HCT116 (cell line): ENCODE measurements around the gene SLC35F1. TPM values are rescaled to one million over a fixed set of nuclear protein-coding genes. Genes with fewer than 3 reads are reported as not detected.

ENCODE experiments used
- ATAC-seq: fragments of 200-7000 bp; cut with Tn5 transposase; 2 replicates; pipeline ENCODE4 v1.9.1; 2020; ENCODE audit warnings: mild to moderate bottlenecking, moderate library complexity
- BruUV-seq: library from RNA; stranded (reverse); fragments of 400-500 nt; replicated peaks from 2 replicates; lab custom pipeline; 2021; lab: Mats Ljungman, UMichigan
- CTCF ChIA-PET: fragments of 300-600 bp; sonication (Branson Sonifier 250); formaldehyde crosslinking; loops from one replicate; lab custom pipeline; 2021; ENCODE audit warnings: antibody characterized with exemption; lab: Charles Lee
- POLR2A ChIA-PET: fragments of 300-600, 350-600 bp; sonication (Branson Sonifier 250); formaldehyde crosslinking; loops from one replicate; lab custom pipeline; 2021; ENCODE audit warnings: antibody characterized with exemption; lab: Charles Lee
- RAD21 ChIA-PET, 2 experiments: fragments of 300-600 bp; sonication (Branson Sonifier 250); formaldehyde crosslinking; loops; one replicate each; lab custom pipeline; 2023; ENCODE audit warnings: low total read pairs in 2 of 2; ENCODE audit not compliant: uncharacterized antibody in 2 of 2, unreplicated experiment in 2 of 2, low non-redundant PET in 1 of 2; lab: Charles Lee
- DNase-seq: peaks from one replicate; pipeline ENCODE4 v3.0.0-alpha.2; 2010; ENCODE audit warnings: low read depth, low spot score
- H2AFZ ChIP-seq: fragments of 200-600 bp; shearing (Covaris generic), sonication (generic); 2 replicates; pipeline ENCODE4 v1.6.1; 2017; ENCODE audit warnings: low read depth, mixed run types, mixed read lengths, antibody characterized with exemption, low read length; ENCODE audit not compliant: poor library complexity, severe bottlenecking
- H3K27ac ChIP-seq: 2 replicates; pipeline ENCODE4 v1.5.1; 2012; ENCODE audit warnings: low read depth, low read length
- H3K27me3 ChIP-seq: fragments of 200-600 bp; sonication (generic); 2 replicates; pipeline ENCODE4 v1.6.1; 2016; ENCODE audit warnings: mixed run types, low read length, mixed read lengths; ENCODE audit not compliant: insufficient read depth
- H3K36me3 ChIP-seq, 2 experiments: fragments of 200-500 bp in 1 of 2; fragments of 200-600 bp in 1 of 2; sonication (Bioruptor generic) in 1 of 2; sonication (generic) in 1 of 2; 2 replicates each; pipeline versions ENCODE4 v1.5.1 to v1.6.1; 2014 to 2016; ENCODE audit warnings: low read length in 2 of 2, inconsistent platforms in 1 of 2, mixed read lengths in 1 of 2, mixed run types in 1 of 2; ENCODE audit not compliant: insufficient read depth in 2 of 2, control insufficient read depth in 1 of 2
- H3K4me1 ChIP-seq, 2 experiments: fragments of 200-600 bp in 1 of 2; sonication (generic) in 1 of 2; 2 replicates each; pipeline versions ENCODE4 v1.5.1 to v1.6.1; 2012 to 2017; ENCODE audit warnings: low read length in 2 of 2, inconsistent platforms in 1 of 2, mild to moderate bottlenecking in 1 of 2, mixed read lengths in 1 of 2, mixed run types in 1 of 2, moderate library complexity in 1 of 2; ENCODE audit not compliant: insufficient read depth in 2 of 2, control insufficient read depth in 1 of 2
- H3K4me2 ChIP-seq: fragments of 200-600 bp; sonication (generic); 2 replicates; pipeline ENCODE4 v1.6.1; 2017; ENCODE audit warnings: mixed run types, low read length, mixed read lengths
- H3K4me3 ChIP-seq, 2 experiments: fragments of 200-600 bp in 1 of 2; sonication (generic) in 1 of 2; replicated peaks in 1 of 2; 2 replicates each; pipeline ENCODE4 v1.5.1; 2011 to 2016; ENCODE audit warnings: low read length in 2 of 2, control low read depth in 1 of 2, low read depth in 1 of 2, mild to moderate bottlenecking in 1 of 2, mixed read lengths in 1 of 2, mixed run types in 1 of 2
- H3K79me2 ChIP-seq: fragments of 200-600 bp; sonication (generic); 2 replicates; pipeline ENCODE4 v1.6.1; 2017; ENCODE audit warnings: mild to moderate bottlenecking, mixed run types, low read length, moderate library complexity, mixed read lengths; ENCODE audit not compliant: insufficient read depth
- H3K9ac ChIP-seq: fragments of 200-600 bp; sonication (generic); 2 replicates; pipeline ENCODE4 v1.6.1; 2016; ENCODE audit warnings: low read length, mixed read lengths
- H3K9me2 ChIP-seq: fragments of 200-600 bp; sonication (generic), shearing (Covaris generic); 2 replicates; pipeline ENCODE4 v1.6.1; 2017; ENCODE audit warnings: mixed run types, mild to moderate bottlenecking, moderate library complexity; ENCODE audit not compliant: insufficient read depth
- H3K9me3 ChIP-seq, 2 experiments: fragments of 200-500 bp in 1 of 2; fragments of 200-600 bp in 1 of 2; sonication (Bioruptor generic) in 1 of 2; sonication (generic) in 1 of 2; 2 replicates each; pipeline ENCODE4 v1.6.1; 2014 to 2017; ENCODE audit warnings: low read length in 2 of 2, mixed read lengths in 2 of 2, inconsistent platforms in 1 of 2, low read depth in 1 of 2, mild to moderate bottlenecking in 1 of 2, mixed run types in 1 of 2, moderate library complexity in 1 of 2; ENCODE audit not compliant: control insufficient read depth in 1 of 2, insufficient read depth in 1 of 2
- H4K20me1 ChIP-seq: fragments of 200-600 bp; sonication (generic), shearing (Covaris generic); 2 replicates; pipeline ENCODE4 v1.6.1; 2017; ENCODE audit warnings: mixed run types, mild to moderate bottlenecking, moderate library complexity; ENCODE audit not compliant: insufficient read depth
- ATF3 ChIP-seq: IDR thresholded peaks from 2 replicates; pipeline ENCODE4 v1.6.1; 2012
- CBX3 ChIP-seq: IDR thresholded peaks from 2 replicates; pipeline ENCODE4 v1.6.1; 2012; ENCODE audit warnings: low read depth
- CEBPB ChIP-seq: IDR thresholded peaks from 2 replicates; pipeline ENCODE4 v1.6.1; 2012; ENCODE audit warnings: low read depth
- CTCF ChIP-seq, 3 experiments: fragments of 200-600 bp in 1 of 3; sonication (generic) in 1 of 3; IDR thresholded peaks in 2 of 3; conservative IDR thresholded peaks in 1 of 3; 2 replicates each; pipeline ENCODE4 v1.5.1; 2012 to 2017; ENCODE audit warnings: low read depth in 2 of 3, low read length in 2 of 3, antibody characterized with exemption in 1 of 3, borderline replicate concordance in 1 of 3, control low read depth in 1 of 3, mild to moderate bottlenecking in 1 of 3, mixed read lengths in 1 of 3, mixed run types in 1 of 3, moderate library complexity in 1 of 3; ENCODE audit not compliant: insufficient read depth in 1 of 3
- EGR1 ChIP-seq: IDR thresholded peaks from 2 replicates; pipeline ENCODE4 v1.6.1; 2012; ENCODE audit warnings: low read depth
- ELF1 ChIP-seq: IDR thresholded peaks from 2 replicates; pipeline ENCODE4 v1.6.1; 2012; ENCODE audit warnings: low read depth, borderline replicate concordance
- EZH2 ChIP-seq: fragments of 200-600 bp; sonication (generic); IDR thresholded peaks from 2 replicates; pipeline ENCODE4 v1.6.1; 2017; ENCODE audit warnings: antibody characterized with exemption, mixed run types
- EZH2phosphoT487 ChIP-seq: fragments of 200-600 bp; IDR thresholded peaks from 2 replicates; pipeline ENCODE4 v1.6.1; 2018; ENCODE audit warnings: antibody characterized with exemption, borderline replicate concordance
- FOSL1 ChIP-seq: IDR thresholded peaks from 2 replicates; pipeline ENCODE4 v1.6.1; 2012; ENCODE audit warnings: low read depth
- POLR2A ChIP-seq: IDR thresholded peaks from 2 replicates; pipeline ENCODE4 v1.7.0; 2011; ENCODE audit warnings: borderline replicate concordance; ENCODE audit not compliant: insufficient read depth, insufficient read length; ENCODE audit errors: extremely low read depth
- POLR2AphosphoS5 ChIP-seq: IDR thresholded peaks from 2 replicates; pipeline ENCODE4 v1.6.1; 2011; ENCODE audit warnings: mild to moderate bottlenecking, low read depth, low read length, moderate library complexity
- SIN3A ChIP-seq: IDR thresholded peaks from 2 replicates; pipeline ENCODE4 v1.6.1; 2012; ENCODE audit warnings: low read depth
- SP1 ChIP-seq: IDR thresholded peaks from 2 replicates; pipeline ENCODE4 v1.6.1; 2012; ENCODE audit warnings: low read depth
- SRF ChIP-seq: IDR thresholded peaks from 2 replicates; pipeline ENCODE4 v1.6.1; 2012; ENCODE audit warnings: low read depth
- TCF7L2 ChIP-seq: IDR thresholded peaks from 2 replicates; pipeline ENCODE4 v1.7.0; 2011; ENCODE audit warnings: borderline replicate concordance, inconsistent platforms; ENCODE audit not compliant: insufficient read depth, insufficient read length; ENCODE audit errors: extremely low read depth
- YY1 ChIP-seq: IDR thresholded peaks from 2 replicates; pipeline ENCODE4 v1.6.1; 2011; ENCODE audit warnings: low read length, low read depth, moderate library complexity, mild to moderate bottlenecking; ENCODE audit not compliant: insufficient replicate concordance; ENCODE audit errors: extremely low read depth
- ZBTB33 ChIP-seq: IDR thresholded peaks from 2 replicates; pipeline ENCODE4 v1.6.1; 2011; ENCODE audit warnings: mild to moderate bottlenecking, low read length, moderate library complexity; ENCODE audit not compliant: insufficient replicate concordance; ENCODE audit errors: extremely low read depth
- ZFX ChIP-seq: fragments of 450-650 bp; IDR thresholded peaks from 2 replicates; pipeline ENCODE4 v1.6.1; 2017
- ZNF274 ChIP-seq: fragments of 200-500 bp; sonication (Bioruptor generic); IDR thresholded peaks from 2 replicates; pipeline ENCODE4 v1.6.1; 2014; ENCODE audit warnings: mild to moderate bottlenecking, low read depth, low read length, inconsistent platforms
- intact Hi-C: fragments of 100-400 bp; cut with micrococcal nuclease; formaldehyde crosslinking; loops from 2 replicates; pipeline ENCODE4 v1.10.0; 2022
- total RNA-seq: library from RNA; stranded (reverse); gene quantifications from one replicate; pipeline ENCODE4 v1.2.1, GENCODE V29; 2021; ENCODE audit not compliant: unreplicated experiment
- TF ChIP-seq, protein P1 (sequence below): IDR thresholded peaks from 2 replicates; pipeline ENCODE4 v1.6.1; 2012; ENCODE audit warnings: low read depth

SLC35F1 gene
- total RNA-seq, 1 experiment from 2014 or later: 0.07 TPM

- Histone ChIP-seq H2AFZ (no peak overlapping the region), H3K4me3 (no peak overlapping the region), H3K36me3 (no peaks in the 10 kb centered on the region), H3K27ac (no peak overlapping the region), H3K9me2 (no peaks in the 10 kb centered on the region), H3K4me1 (no peaks in the 10 kb centered on the region), H4K20me1 (no peaks in the 10 kb centered on the region), H3K9me3 (no peaks in the 10 kb centered on the region), H3K27me3 (no peaks in the 10 kb centered on the region), H3K4me2 (no peak overlapping the region), H3K9ac (no peak overlapping the region)
- no peak for ATAC-seq
- DNase-seq: no peak
- intact Hi-C loops: no loop called here
- RAD21 ChIA-PET: no interaction called here
- POLR2A ChIA-PET: no interaction called here
- CTCF ChIA-PET: no interaction called here
- TF ChIP-seq SIN3A (no peak), SRF (no peak), ATF3 (no peak), EZH2phosphoT487 (no peak), YY1 (no peak), ZFX (no peak), POLR2AphosphoS5 (no peak), ELF1 (no peak), FOSL1 (no peak), CTCF (IDR thresholded peaks at IDR 0.05 in 2 of 3, conservative IDR thresholded peaks at IDR 0.05 in 1 of 3; ENCODE audit: borderline replicate concordance in 1 of 3, insufficient read depth in 1 of 3, low read depth in 2 of 3, low read length in 2 of 3) (no peak), TCF7L2 (no peak), ZNF274 (no peak), EGR1 (no peak), CBX3 (no peak), EZH2 (no peak), SP1 (no peak), CEBPB (no peak), ZBTB33 (no peak), POLR2A (no peak)
- TF ChIP-seq, protein P1, sequence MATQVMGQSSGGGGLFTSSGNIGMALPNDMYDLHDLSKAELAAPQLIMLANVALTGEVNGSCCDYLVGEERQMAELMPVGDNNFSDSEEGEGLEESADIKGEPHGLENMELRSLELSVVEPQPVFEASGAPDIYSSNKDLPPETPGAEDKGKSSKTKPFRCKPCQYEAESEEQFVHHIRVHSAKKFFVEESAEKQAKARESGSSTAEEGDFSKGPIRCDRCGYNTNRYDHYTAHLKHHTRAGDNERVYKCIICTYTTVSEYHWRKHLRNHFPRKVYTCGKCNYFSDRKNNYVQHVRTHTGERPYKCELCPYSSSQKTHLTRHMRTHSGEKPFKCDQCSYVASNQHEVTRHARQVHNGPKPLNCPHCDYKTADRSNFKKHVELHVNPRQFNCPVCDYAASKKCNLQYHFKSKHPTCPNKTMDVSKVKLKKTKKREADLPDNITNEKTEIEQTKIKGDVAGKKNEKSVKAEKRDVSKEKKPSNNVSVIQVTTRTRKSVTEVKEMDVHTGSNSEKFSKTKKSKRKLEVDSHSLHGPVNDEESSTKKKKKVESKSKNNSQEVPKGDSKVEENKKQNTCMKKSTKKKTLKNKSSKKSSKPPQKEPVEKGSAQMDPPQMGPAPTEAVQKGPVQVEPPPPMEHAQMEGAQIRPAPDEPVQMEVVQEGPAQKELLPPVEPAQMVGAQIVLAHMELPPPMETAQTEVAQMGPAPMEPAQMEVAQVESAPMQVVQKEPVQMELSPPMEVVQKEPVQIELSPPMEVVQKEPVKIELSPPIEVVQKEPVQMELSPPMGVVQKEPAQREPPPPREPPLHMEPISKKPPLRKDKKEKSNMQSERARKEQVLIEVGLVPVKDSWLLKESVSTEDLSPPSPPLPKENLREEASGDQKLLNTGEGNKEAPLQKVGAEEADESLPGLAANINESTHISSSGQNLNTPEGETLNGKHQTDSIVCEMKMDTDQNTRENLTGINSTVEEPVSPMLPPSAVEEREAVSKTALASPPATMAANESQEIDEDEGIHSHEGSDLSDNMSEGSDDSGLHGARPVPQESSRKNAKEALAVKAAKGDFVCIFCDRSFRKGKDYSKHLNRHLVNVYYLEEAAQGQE: no peak
- TF ChIP-seq, all 23 proteins: peak for 0
- H3K79me2 ChIP-seq: no peaks in the 10 kb centered on the region
- BruUV-seq: no TSS peak
Measured at GRCh38 chr6:118174071-118174470, 267.0 kb downstream of the SLC35F1 start.
